ENCODE results near the gene RND2.
"Not testable (repeated sequence)": the region's sequence is repeated elsewhere in the genome, so short reads cannot be mapped to it uniquely, and the experiment has no call there.

The RND2 gene

GRCh38 chr17:43024407-43025289, at the start of gene RND2:
TSS of gene RND2 (plus strand) at chr17:43025231. CDS start at chr17:43025348, 117 bp downstream.
- DNase-seq = peak; percentile 90

- no peak for DNase-seq
Measured at GRCh38 chr17:42975265-42975664, 49.8 kb upstream of the RND2 start.

GRCh38 chr17:42975701-42976100, 49.3 kb upstream of the RND2 start:
- not testable (repeated sequence) for DNase-seq

- peak; percentile 29 for DNase-seq
Measured at GRCh38 chr17:42979511-42980273, 45.3 kb upstream of the RND2 start, which contains the start of gene PTGES3L. TSS of gene PTGES3L (minus strand) at chr17:42980080. CDS start at chr17:42980053, 27 bp downstream.

GRCh38 chr17:42980274-42980765, 44.7 kb upstream of the RND2 start, which contains the start of gene RUNDC1:
TSS of gene RUNDC1 (plus strand) at chr17:42980565. CDS start at chr17:42980577, 12 bp downstream.
- peak; percentile 10 for DNase-seq

- no peak for DNase-seq
Measured at GRCh38 chr17:42980766-42981397, 44.1 kb upstream of the RND2 start.

- no peak for DNase-seq
Measured at GRCh38 chr17:42982266-42982665, 42.8 kb upstream of the RND2 start.

GRCh38 chr17:42985225-42985624, 39.8 kb upstream of the RND2 start:
- DNase-seq = no peak

GRCh38 chr17:42989141-42989540, 35.9 kb upstream of the RND2 start:
- no peak for DNase-seq

GRCh38 chr17:42989726-42990652, 35.0 kb upstream of the RND2 start:
- DNase-seq = no peak

- DNase-seq = no peak
Measured at GRCh38 chr17:42991471-42991870, 33.6 kb upstream of the RND2 start.

- DNase-seq = no peak
Measured at GRCh38 chr17:42992872-42993271, 32.2 kb upstream of the RND2 start.

- not testable (repeated sequence) for DNase-seq
Measured at GRCh38 chr17:42993913-42994312, 31.1 kb upstream of the RND2 start.

- DNase-seq = no peak
Measured at GRCh38 chr17:42997390-42997983, 27.5 kb upstream of the RND2 start.

GRCh38 chr17:42997984-42998938, 26.8 kb upstream of the RND2 start, which contains the start of gene RPL27:
TSS of gene RPL27 (plus strand) at chr17:42998419. CDS start at chr17:42998751, 332 bp downstream.
- DNase-seq = peak; percentile 100

- no peak for DNase-seq
Measured at GRCh38 chr17:42999003-42999525, 26.0 kb upstream of the RND2 start.

- not testable (repeated sequence) for DNase-seq
Measured at GRCh38 chr17:43000894-43001293, 24.1 kb upstream of the RND2 start.

- DNase-seq = no peak
Measured at GRCh38 chr17:43003542-43004172, 21.4 kb upstream of the RND2 start.
